GM19463 (cell line): ENCODE data around the gene C13orf46.

ENCODE experiments used
- ATAC-seq: cut with Tn5 transposase; IDR thresholded peaks from one replicate; pipeline ENCODE4 v1.9.1; 2021; ENCODE audit warnings: mild to moderate bottlenecking, moderate library complexity; ENCODE audit not compliant: unreplicated experiment

The C13orf46 gene

DNA sequence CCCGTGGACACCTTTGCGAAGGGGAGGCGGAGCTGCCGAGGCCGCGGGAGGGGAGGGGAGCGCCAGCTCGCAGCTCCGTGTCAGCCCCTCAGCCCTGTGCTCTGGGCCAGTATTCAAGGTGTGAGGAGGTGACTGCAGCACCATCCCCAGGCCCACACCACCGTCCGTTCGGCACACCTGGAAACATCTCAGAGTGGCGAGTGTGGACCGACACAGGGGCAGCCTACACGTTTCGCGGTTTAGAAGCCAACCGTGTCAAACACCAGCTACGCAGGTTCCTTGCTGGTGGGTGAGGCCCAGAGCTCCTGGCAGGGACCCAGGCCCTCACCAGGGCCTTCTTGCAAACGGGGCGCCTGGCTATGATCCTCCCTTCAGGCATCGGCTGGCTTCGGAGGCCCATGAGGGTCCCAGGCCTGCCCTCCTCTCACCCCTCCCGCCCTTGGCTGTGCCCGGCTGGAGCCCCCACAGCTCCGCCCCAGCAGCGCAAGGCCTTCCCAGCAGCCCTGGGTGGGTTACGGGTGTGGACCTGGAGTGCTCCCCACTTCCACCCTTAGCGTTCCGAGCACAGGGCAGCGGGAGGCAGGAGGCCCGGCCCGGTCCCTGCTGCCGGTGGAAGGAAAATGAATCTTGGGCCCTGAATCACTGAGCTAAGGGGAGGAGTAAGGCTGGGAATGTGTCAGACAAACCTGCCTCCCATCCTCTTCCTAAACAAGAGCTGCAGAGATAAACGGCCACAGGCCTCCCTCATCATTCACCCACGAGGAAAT, 1.2 kb downstream of the C13orf46 start:
- ATAC-seq, result no peak

GRCh38 chr13:113971471-113972231, 2.2 kb downstream of the C13orf46 start:
- no peak for ATAC-seq

DNA sequence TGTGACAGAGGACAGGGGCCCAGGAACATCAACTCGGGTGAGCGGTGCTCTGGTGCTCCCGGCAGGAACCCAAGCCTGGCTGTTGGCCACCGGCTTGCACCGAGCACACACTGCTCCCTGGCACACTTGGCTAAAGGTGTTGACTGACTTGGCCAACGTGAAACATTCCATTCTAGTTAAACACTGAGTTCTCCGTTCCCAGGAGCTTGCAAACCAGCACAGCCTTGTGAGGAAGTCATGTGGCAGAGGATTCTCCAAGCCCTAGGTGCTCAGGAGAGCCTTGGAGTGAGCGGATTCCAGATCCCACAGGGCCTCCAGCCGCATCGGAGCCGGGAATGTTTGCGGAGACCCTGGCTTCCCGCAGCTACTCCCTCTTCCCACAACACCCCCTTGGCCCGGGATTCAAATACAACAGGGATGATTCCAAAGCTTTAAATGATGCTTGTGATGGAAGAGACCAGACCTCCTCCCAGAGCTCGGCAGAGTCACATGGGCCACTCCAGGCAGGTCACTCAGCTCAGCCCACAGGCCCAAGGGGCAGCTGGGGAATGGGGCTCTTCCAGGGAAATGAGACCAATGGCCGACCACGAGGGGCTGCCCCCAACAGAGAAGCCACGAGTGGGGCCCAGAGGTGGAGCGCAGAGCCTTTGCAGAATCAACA, 2.9 kb downstream of the C13orf46 start:
- no peak for ATAC-seq

- ATAC-seq, result no peak
Measured at GRCh38 chr13:113969973-113970611, 3.8 kb downstream of the C13orf46 start.

GRCh38 chr13:113969311-113969972, 4.4 kb downstream of the C13orf46 start:
- no peak for ATAC-seq

GRCh38 chr13:113968463-113969310, 5.2 kb downstream of the C13orf46 start:
- no peak for ATAC-seq

- no peak for ATAC-seq
Measured at GRCh38 chr13:113967729-113968462, 6.0 kb downstream of the C13orf46 start.

DNA sequence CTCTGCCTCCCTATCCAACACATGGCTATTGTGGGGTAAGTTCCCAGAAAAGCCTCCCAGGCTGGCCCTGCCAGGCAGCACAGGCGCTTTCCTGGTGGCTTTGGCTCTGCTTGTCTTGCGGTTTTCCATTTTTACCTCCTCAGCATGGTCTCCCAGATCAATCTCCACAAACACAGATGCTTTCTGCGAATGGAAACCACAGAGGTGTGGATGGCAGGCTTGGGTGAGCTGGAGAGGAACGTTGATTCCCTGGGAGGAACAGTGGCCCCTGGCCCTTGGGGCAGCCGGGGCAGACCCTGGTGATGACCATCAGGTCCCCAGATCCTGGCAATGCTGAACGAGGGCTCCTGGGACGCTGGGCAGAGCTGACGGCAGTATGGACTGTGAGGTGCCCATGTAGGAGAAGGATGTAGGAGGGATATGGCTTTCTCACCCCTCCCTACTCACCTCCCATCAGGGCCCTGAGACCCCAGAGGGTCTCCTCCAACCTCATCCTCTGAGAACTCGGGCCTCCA, 6.6 kb downstream of the C13orf46 start:
- no peak for ATAC-seq

GRCh38 chr13:113965968-113966884, 7.7 kb downstream of the C13orf46 start:
- no peak for ATAC-seq

- ATAC-seq, result no peak
Measured at GRCh38 chr13:113965383-113965874, 8.4 kb downstream of the C13orf46 start.

DNA sequence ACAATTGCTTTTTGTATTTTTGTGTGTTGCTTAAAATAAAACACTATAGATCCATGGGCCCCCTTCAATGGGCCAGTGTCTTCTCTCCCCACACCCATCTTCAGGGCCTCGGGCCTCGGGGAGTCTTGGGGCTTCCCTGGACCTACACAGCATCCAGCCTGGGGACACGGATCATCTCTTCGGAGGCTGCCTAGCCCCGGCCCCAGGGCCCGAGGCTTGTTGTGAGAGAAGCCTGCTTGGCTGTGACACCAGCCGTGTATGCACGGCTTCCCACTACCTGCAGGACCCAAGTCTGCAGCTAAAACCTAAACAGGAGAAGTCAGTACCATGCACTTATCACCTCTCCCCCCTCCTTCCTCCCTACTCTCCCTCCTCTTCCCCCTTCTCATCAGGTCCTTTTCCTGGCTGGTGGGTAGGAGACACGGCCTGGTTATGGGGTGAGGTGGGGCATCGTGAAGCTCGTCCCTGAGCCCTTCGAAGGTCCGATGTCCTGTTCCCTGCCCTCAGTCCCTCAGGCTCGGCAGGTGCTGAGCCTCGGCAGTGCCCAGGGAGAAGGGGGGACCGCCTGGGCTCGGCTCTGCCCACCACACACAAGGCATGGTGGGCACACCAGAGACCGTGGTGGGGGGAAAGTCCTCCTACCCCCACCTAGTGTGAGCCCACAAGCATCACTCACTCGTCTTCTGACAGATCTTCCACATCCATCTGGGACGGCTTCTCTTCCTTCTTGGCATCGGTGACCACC, 9.5 kb downstream of the C13orf46 start:
- ATAC-seq, result no peak

DNA sequence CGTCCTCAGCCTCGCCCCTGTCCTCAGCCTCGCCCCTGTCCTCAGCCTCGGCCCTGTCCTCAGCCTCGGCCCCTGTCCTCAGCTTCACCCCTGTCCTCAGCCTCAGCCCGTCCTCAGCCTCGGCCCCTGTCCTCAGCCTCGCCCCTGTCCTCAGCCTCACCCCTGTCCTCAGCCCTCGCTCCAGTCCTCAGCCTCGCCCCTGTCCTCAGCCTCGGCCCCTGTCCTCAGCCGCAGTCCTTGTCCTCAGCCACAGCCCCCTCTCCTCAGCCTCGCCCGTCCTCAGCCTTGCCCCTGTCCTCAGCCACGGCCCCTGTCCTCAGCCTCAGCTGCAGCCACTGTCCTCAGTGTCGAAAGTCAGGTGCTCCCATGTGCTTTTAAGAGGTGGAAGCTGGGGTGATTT, 10.5 kb downstream of the C13orf46 start:
- no peak for ATAC-seq

DNA sequence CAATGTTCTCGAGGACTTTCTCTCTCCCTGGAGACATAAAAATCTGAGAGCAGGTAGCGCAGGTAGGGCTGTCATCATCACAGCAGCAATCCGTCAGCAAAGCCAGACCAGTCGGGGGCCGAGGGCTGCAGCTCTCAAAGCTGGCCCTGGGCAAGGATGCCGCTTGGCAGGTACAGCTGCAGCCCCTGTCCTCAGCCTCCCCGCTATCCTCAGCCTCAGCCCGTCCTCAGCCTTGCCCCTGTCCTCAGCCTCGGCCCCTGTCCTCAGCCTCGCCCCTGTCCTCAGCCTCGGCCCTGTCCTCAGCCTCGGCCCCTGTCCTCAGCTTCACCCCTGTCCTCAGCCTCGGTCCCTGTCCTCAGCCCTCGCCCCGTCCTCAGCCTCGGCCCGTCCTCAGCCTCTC, 10.9 kb downstream of the C13orf46 start:
- ATAC-seq, result no peak

- ATAC-seq, result no peak
Measured at GRCh38 chr13:113962386-113962785, 11.5 kb downstream of the C13orf46 start.

DNA sequence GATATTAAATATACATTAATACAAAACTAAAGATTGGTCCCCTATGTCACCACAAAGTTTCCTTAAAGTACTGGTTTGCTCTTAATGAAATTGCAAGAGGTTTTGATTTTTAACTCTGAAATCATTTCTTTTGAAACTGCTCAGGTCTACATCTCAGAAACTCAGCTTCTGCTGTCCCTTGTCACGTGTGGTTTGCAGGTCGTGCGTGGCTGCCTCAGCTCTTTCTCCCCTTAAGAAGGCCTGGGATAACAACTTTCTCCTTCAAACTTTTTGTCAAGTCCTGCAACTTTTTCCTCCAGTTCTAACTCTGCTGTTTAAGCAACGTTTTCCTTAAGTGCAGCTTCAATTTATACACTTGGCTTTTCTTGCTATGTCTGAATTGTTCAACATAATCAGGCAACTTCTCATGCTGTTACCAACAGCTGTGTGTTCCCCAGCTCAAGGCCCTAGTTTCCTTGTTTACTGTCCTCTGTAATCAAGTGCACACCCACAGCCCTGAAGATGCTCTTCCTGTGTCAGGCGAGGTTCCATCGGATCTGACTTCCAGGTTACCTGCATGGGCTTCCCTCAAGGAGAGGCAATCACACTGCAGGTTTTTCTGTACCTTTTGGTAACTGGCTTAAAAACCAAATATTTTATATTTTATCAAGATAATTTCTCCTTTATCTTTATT, 13.5 kb downstream of the C13orf46 start:
- no peak for ATAC-seq

DNA sequence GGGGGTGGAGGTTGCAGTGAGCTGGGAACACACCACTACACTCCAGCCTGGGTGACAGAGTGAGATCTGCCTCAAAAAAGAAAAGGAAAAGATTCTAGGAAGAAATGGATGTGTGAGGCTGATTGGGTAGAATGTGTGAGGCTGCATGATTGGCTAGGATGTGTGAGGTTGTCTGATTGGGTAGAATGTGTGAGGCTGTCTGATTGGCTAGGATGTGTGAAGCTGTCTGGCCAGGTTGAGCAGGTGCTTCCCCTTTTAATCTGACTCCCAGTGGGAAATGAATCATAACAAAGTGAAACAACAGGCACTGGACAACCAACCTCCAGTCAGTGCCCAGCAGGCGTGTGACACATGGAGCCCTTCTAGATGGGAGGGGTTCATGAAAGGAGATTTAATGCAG, 14.7 kb downstream of the C13orf46 start:
- ATAC-seq, result no peak
